AG04450 (cell line): ENCODE data around the gene TMEM156. TPM values are rescaled to one million over a fixed set of nuclear protein-coding genes. Genes with fewer than 3 reads are reported as not detected.

Source experiments
- CTCF ChIA-PET: fragments of 300-600, 350-600 bp; formaldehyde crosslinking; extraction: SDS; loops from one replicate; lab custom pipeline; 2022; ENCODE audit warnings: antibody characterized with exemption, inconsistent platforms; lab: Charles Lee
- POLR2A ChIA-PET: fragments of 350-600 bp; formaldehyde crosslinking; extraction: SDS; loops from one replicate; lab custom pipeline; 2021; ENCODE audit warnings: antibody characterized with exemption, inconsistent platforms; lab: Yijun Ruan, JAX
- DNase-seq: peaks from one replicate; pipeline ENCODE4 v3.0.0-alpha.2; 2011; ENCODE audit warnings: low read depth, low spot score
- H3K27ac ChIP-seq: one replicate; pipeline ENCODE4 v1.5.1; 2012; ENCODE audit warnings: low read depth, low read length, control low read depth
- H3K27me3 ChIP-seq: one replicate; pipeline ENCODE4 v1.6.0; 2012; ENCODE audit warnings: low read length; ENCODE audit not compliant: control insufficient read depth, insufficient read depth
- H3K4me3 ChIP-seq: 2 replicates; pipeline ENCODE4 v1.5.1; 2011; ENCODE audit warnings: mild to moderate bottlenecking, low read depth, low read length, control low read depth
- H3K9me3 ChIP-seq: 2 replicates; pipeline ENCODE4 v1.5.1; 2012; ENCODE audit warnings: low read length; ENCODE audit not compliant: control insufficient read depth, insufficient read depth
- polyA plus RNA-seq: library from polyadenylated mRNA; depleted of rRNA; stranded (reverse); fragments of >200 nt; gene quantifications from 2 replicates; pipeline ENCODE4 v1.2.3, GENCODE V29; 2011
- TF ChIP-seq, protein P1 (sequence below): IDR thresholded peaks from 2 replicates; pipeline ENCODE4 v1.5.1; 2011; ENCODE audit warnings: low read depth, low read length, control low read depth, inconsistent platforms

TMEM156 gene
- polyA plus RNA-seq, 1 experiment, result 2.3 TPM

GRCh38 chr4:38983787-38984598 lies 48.2 kb downstream of the TMEM156 start:
- H3K27ac ChIP-seq, result peak overlapping the region; percentile 1
- H3K27me3 ChIP-seq, result no peaks in the 10 kb centered on the region
- TF ChIP-seq, protein P1, sequence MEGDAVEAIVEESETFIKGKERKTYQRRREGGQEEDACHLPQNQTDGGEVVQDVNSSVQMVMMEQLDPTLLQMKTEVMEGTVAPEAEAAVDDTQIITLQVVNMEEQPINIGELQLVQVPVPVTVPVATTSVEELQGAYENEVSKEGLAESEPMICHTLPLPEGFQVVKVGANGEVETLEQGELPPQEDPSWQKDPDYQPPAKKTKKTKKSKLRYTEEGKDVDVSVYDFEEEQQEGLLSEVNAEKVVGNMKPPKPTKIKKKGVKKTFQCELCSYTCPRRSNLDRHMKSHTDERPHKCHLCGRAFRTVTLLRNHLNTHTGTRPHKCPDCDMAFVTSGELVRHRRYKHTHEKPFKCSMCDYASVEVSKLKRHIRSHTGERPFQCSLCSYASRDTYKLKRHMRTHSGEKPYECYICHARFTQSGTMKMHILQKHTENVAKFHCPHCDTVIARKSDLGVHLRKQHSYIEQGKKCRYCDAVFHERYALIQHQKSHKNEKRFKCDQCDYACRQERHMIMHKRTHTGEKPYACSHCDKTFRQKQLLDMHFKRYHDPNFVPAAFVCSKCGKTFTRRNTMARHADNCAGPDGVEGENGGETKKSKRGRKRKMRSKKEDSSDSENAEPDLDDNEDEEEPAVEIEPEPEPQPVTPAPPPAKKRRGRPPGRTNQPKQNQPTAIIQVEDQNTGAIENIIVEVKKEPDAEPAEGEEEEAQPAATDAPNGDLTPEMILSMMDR, result no peak
- DNase-seq, result no peak
- CTCF ChIA-PET, result interaction anchor here (0.6 kb wide), 1 partner anchor 31 kb away, joined by 3 read pairs; no protein-coding TSS in a partner anchor
- H3K9me3 ChIP-seq, result no peaks in the 10 kb centered on the region
- POLR2A ChIA-PET, result interaction anchor here (0.6 to 1.6 kb wide), 3 partner anchors 17 to 60 kb away, joined by 3 to 5 read pairs (median 4); no protein-coding TSS in a partner anchor
- no peak overlapping the region for H3K4me3 ChIP-seq

GRCh38 chr4:38983291-38983690 lies 48.9 kb downstream of the TMEM156 start:
- ChIA-PET CTCF (no interaction called here), POLR2A (interaction anchor here (0.9 kb wide), 1 partner anchor 39 kb away, joined by 4 read pairs; no protein-coding TSS in a partner anchor)
- no peak overlapping the region for H3K4me3 ChIP-seq
- H3K27me3 ChIP-seq, result no peaks in the 10 kb centered on the region
- no peak overlapping the region for H3K27ac ChIP-seq
- no peaks in the 10 kb centered on the region for H3K9me3 ChIP-seq
- no peak for DNase-seq
- TF ChIP-seq, protein P1, result no peak

DNA sequence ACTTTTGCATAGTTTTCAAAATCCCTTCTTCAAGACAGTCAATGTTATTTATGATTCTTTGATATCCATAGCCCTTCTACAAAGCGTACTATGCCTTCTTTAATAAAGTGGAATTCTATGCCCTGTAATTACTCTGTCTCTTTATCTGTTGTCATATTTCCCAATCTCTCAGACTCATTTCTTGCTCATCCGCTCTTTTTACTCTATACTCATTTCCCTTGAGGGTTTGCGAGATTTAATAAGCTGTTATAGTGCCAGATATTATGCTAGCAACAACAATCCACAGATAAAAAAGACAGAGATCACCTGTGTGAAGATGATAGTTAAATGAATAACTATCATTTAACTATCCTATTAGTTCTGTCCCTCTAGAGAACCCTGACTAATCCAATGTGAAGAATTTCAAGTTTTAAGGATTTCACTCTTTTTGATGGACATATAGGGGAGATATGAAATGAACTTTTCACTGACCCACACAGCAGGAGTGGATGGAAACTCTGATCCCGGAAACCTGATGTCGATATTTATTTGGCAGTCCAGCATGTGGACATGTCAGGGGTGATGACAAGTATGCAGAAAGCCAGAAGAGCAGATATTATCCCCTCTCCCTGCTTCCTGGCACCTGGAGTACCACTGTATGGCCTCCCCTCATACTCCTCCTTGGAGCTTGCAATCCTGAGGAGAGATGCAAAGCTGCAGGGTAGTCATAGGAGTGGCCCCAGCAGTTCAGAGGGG lies 49.7 kb downstream of the TMEM156 start:
- CTCF ChIA-PET, result no interaction called here
- TF ChIP-seq, protein P1, result no peak
- DNase-seq, result no peak
- Histone ChIP-seq H3K9me3 (no peaks in the 10 kb centered on the region), H3K27me3 (no peaks in the 10 kb centered on the region), H3K27ac (no peak overlapping the region), H3K4me3 (no peak overlapping the region)
- POLR2A ChIA-PET, result no interaction called here

- TF ChIP-seq, protein P1, result no peak
- POLR2A ChIA-PET, result interaction anchor here (1.2 kb wide), 1 partner anchor 33 kb away, joined by 4 read pairs; no protein-coding TSS in a partner anchor
- DNase-seq, result peak; percentile 80
- no peak overlapping the region for H3K4me3 ChIP-seq
- CTCF ChIA-PET, result no interaction called here
- H3K27me3 ChIP-seq, result no peaks in the 10 kb centered on the region
- H3K27ac ChIP-seq, result peak overlapping the region; percentile 93
- H3K9me3 ChIP-seq, result no peaks in the 10 kb centered on the region
These were observed 51.1 kb downstream of the TMEM156 start for GRCh38 chr4:38980903-38981676.
